ENCODE data around the gene NRBF2.

Gene NRBF2

DNA sequence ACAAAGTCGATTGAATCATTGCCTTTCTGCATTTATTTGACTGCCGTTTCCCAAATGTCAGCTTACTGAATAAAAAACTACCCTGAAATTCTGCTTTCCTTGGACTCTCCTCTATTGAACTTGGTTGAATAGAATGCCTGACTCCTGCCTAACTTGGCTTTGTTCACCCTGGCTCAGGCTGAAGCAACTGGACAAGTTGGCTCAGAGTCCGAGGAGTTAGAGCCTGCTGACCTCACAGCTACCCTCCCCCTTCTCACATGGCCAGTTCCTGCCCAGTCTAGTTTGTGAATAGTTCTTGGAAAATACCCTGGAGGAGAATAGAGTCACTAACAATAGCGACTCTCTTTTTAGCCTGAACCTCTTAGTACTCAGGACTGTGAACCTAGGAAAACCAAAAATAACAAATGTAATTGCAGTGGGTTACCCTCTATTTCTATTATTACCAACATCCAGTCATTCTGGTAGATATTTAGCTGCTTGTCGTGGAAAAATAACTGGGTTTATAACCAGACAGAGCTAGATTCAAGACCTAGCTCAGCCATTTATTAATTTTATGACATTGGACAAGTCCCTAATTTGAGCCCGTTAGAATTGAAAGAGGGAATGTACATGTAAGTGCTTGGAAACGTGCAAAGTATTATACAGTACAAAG lies 17.3 kb upstream of the NRBF2 start:
- Histone ChIP-seq H2AFZ (ENCODE audit: low read length) (no peak overlapping the region), H3K79me2 (ENCODE audit: insufficient read depth, low read length) (no peaks in the 10 kb centered on the region), H3K9me3 (ENCODE audit: low read length) (no peaks in the 10 kb centered on the region), H3K27ac (ENCODE audit: low read depth, low read length, poor library complexity, severe bottlenecking) (no peak overlapping the region), H3F3A (ENCODE audit: insufficient read depth, low read length) (no peaks in the 10 kb centered on the region), H4K20me1 (ENCODE audit: insufficient read depth, low read length) (no peaks in the 10 kb centered on the region), H3K4me2 (ENCODE audit: low read length) (no peak overlapping the region), H3K9me2 (ENCODE audit: low read depth, low read length) (no peaks in the 10 kb centered on the region), H3K36me3 (ENCODE audit: insufficient read depth, low read length) (no peaks in the 10 kb centered on the region), H3K9ac (ENCODE audit: low read length) (no peak overlapping the region), H3K27me3 (ENCODE audit: insufficient read depth, low read length) (no peaks in the 10 kb centered on the region), H3K4me1 (ENCODE audit: insufficient read depth, low read length, severe bottlenecking) (no peaks in the 10 kb centered on the region), H3K4me3 (ENCODE audit: low read depth, low read length, poor library complexity, severe bottlenecking) (no peak overlapping the region)
- no peak for TF ChIP-seq EZH2 (IDR thresholded peaks at IDR 0.05; ENCODE audit: borderline replicate concordance, low read length)
- TF ChIP-seq, protein P1, sequence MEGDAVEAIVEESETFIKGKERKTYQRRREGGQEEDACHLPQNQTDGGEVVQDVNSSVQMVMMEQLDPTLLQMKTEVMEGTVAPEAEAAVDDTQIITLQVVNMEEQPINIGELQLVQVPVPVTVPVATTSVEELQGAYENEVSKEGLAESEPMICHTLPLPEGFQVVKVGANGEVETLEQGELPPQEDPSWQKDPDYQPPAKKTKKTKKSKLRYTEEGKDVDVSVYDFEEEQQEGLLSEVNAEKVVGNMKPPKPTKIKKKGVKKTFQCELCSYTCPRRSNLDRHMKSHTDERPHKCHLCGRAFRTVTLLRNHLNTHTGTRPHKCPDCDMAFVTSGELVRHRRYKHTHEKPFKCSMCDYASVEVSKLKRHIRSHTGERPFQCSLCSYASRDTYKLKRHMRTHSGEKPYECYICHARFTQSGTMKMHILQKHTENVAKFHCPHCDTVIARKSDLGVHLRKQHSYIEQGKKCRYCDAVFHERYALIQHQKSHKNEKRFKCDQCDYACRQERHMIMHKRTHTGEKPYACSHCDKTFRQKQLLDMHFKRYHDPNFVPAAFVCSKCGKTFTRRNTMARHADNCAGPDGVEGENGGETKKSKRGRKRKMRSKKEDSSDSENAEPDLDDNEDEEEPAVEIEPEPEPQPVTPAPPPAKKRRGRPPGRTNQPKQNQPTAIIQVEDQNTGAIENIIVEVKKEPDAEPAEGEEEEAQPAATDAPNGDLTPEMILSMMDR (IDR thresholded peaks at IDR 0.05; ENCODE audit: low read length), result no peak

DNA sequence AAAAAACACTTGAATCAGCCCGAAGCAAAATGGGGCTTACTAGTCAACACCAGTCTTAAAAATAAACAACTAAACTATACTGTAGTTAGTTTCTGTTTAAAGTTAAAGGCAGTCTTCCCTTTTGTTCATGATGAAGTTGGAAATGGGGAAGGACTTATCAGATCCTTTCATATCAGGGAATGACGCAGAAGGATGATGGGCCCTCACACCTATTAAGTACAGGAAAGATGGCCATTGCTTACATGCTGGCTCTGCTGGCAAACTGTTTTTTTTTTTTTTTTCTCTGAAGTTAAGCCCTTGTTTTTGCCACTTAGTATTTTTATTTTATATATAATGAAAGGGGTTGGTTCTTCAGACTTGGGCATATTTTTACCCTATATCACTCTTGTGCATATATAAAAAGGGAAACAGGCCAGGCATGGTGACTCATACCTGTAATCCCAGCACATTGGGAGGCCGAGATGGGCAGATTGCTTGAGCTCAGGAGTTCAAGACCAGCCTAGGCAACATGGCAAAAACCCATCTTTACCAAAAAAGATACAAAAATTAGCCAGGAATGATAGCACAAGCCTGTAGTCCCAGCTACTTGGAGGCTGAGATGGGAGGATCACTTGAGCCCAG lies 16.6 kb upstream of the NRBF2 start:
- Histone ChIP-seq H3K27me3 (ENCODE audit: insufficient read depth, low read length) (no peaks in the 10 kb centered on the region), H3F3A (ENCODE audit: insufficient read depth, low read length) (no peaks in the 10 kb centered on the region), H3K4me2 (ENCODE audit: low read length) (no peak overlapping the region), H3K27ac (ENCODE audit: low read depth, low read length, poor library complexity, severe bottlenecking) (no peak overlapping the region), H3K9me3 (ENCODE audit: low read length) (no peaks in the 10 kb centered on the region), H4K20me1 (ENCODE audit: insufficient read depth, low read length) (no peaks in the 10 kb centered on the region), H3K9me2 (ENCODE audit: low read depth, low read length) (no peaks in the 10 kb centered on the region), H3K36me3 (ENCODE audit: insufficient read depth, low read length) (no peaks in the 10 kb centered on the region), H3K4me3 (ENCODE audit: low read depth, low read length, poor library complexity, severe bottlenecking) (no peak overlapping the region), H3K4me1 (ENCODE audit: insufficient read depth, low read length, severe bottlenecking) (no peaks in the 10 kb centered on the region), H2AFZ (ENCODE audit: low read length) (no peak overlapping the region), H3K9ac (ENCODE audit: low read length) (no peak overlapping the region), H3K79me2 (ENCODE audit: insufficient read depth, low read length) (no peaks in the 10 kb centered on the region)
- TF ChIP-seq, protein P1 (IDR thresholded peaks at IDR 0.05; ENCODE audit: low read length), result no peak
- no peak for TF ChIP-seq EZH2 (IDR thresholded peaks at IDR 0.05; ENCODE audit: borderline replicate concordance, low read length)

DNA sequence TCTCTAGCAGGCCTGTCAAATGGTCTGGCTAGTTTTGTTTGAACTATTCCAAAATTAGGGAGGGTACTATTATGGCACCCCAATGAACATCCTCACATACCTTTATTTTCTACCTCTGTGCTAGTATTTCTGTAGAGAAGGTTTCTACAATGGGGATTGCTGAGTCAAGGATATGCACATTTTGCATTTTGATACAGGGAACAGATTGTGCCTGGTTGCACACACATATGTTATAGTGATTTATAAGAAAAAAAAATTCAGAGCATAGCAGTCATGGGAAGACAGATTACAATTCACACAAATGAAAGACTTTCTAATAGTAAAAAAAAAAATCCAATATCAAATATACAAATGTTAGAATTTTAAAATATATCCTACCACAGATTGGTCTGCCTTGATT lies 14.1 kb upstream of the NRBF2 start:
- no peaks in the 10 kb centered on the region for H4K20me1 ChIP-seq (ENCODE audit: insufficient read depth, low read length)
- H3K9me3 ChIP-seq (ENCODE audit: low read length), result no peaks in the 10 kb centered on the region
- TF ChIP-seq EZH2 (IDR thresholded peaks at IDR 0.05; ENCODE audit: borderline replicate concordance, low read length), result no peak
- TF ChIP-seq, protein P1 (IDR thresholded peaks at IDR 0.05; ENCODE audit: low read length), result no peak
- H3F3A ChIP-seq (ENCODE audit: insufficient read depth, low read length), result no peaks in the 10 kb centered on the region
- no peaks in the 10 kb centered on the region for H3K4me1 ChIP-seq (ENCODE audit: insufficient read depth, low read length, severe bottlenecking)
- H2AFZ ChIP-seq (ENCODE audit: low read length), result no peak overlapping the region
- no peak overlapping the region for H3K9ac ChIP-seq (ENCODE audit: low read length)
- no peaks in the 10 kb centered on the region for H3K9me2 ChIP-seq (ENCODE audit: low read depth, low read length)
- no peaks in the 10 kb centered on the region for H3K36me3 ChIP-seq (ENCODE audit: insufficient read depth, low read length)
- H3K4me2 ChIP-seq (ENCODE audit: low read length), result no peak overlapping the region
- H3K27ac ChIP-seq (ENCODE audit: low read depth, low read length, poor library complexity, severe bottlenecking), result no peak overlapping the region
- no peaks in the 10 kb centered on the region for H3K27me3 ChIP-seq (ENCODE audit: insufficient read depth, low read length)
- H3K4me3 ChIP-seq (ENCODE audit: low read depth, low read length, poor library complexity, severe bottlenecking), result no peak overlapping the region
- no peaks in the 10 kb centered on the region for H3K79me2 ChIP-seq (ENCODE audit: insufficient read depth, low read length)
